Endothelial cell (in vitro differentiated cells): ENCODE data around the gene S100A14. TPM values are rescaled to one million over a fixed set of nuclear protein-coding genes. Genes with fewer than 3 reads are reported as not detected.

Experiments
- DNase-seq: peaks from one replicate; pipeline ENCODE4 v3.0.0; 2021; ENCODE audit warnings: low spot score
- H3K27ac Mint-ChIP-seq: one replicate; pipeline ENCODE4 v1.8.0; 2021; ENCODE audit warnings: mixed read lengths, inconsistent platforms; ENCODE audit not compliant: unreplicated experiment
- H3K27me3 Mint-ChIP-seq: one replicate; pipeline ENCODE4 v1.8.0; 2021; ENCODE audit warnings: mild to moderate bottlenecking, moderate library complexity, mixed read lengths, inconsistent platforms; ENCODE audit not compliant: unreplicated experiment
- H3K36me3 Mint-ChIP-seq: one replicate; pipeline ENCODE4 v1.8.0; 2021; ENCODE audit warnings: mild to moderate bottlenecking, low read depth, mixed read lengths, inconsistent platforms; ENCODE audit not compliant: unreplicated experiment
- H3K4me1 Mint-ChIP-seq: one replicate; pipeline ENCODE4 v1.8.0; 2021; ENCODE audit warnings: mild to moderate bottlenecking, mixed read lengths, inconsistent platforms; ENCODE audit not compliant: unreplicated experiment
- H3K4me3 Mint-ChIP-seq: one replicate; pipeline ENCODE4 v1.8.0; 2021; ENCODE audit warnings: mild to moderate bottlenecking, mixed read lengths, inconsistent platforms; ENCODE audit not compliant: unreplicated experiment
- H3K9me3 Mint-ChIP-seq: one replicate; pipeline ENCODE4 v1.8.0; 2021; ENCODE audit warnings: mixed read lengths, inconsistent platforms; ENCODE audit not compliant: unreplicated experiment
- total RNA-seq: library from RNA; stranded (reverse); fragmentation: NEBNext Ultra II Directional; extraction: Animal tissue kit (Norgen Biotek cat#: 25700); gene quantifications from one replicate; pipeline ENCODE4 v1.2.1, GENCODE V29; 2021; ENCODE audit not compliant: unreplicated experiment
- TF ChIP-seq, protein P1 (sequence below): fragments of 200-600 bp; sonication (generic); IDR thresholded peaks from one replicate; pipeline ENCODE4 v1.5.0; 2021; ENCODE audit warnings: antibody characterized with exemption; ENCODE audit not compliant: unreplicated experiment

The S100A14 gene
- total RNA-seq, 1 donor from 2014 or later, result not detected

- peak overlapping the region; percentile 79 for H3K4me3 Mint-ChIP-seq
- H3K4me1 Mint-ChIP-seq, result peaks cover 47% of the 10 kb centered on the region
- no peaks in the 10 kb centered on the region for H3K9me3 Mint-ChIP-seq
- H3K36me3 Mint-ChIP-seq, result peaks cover 21% of the 10 kb centered on the region
- TF ChIP-seq, protein P1, sequence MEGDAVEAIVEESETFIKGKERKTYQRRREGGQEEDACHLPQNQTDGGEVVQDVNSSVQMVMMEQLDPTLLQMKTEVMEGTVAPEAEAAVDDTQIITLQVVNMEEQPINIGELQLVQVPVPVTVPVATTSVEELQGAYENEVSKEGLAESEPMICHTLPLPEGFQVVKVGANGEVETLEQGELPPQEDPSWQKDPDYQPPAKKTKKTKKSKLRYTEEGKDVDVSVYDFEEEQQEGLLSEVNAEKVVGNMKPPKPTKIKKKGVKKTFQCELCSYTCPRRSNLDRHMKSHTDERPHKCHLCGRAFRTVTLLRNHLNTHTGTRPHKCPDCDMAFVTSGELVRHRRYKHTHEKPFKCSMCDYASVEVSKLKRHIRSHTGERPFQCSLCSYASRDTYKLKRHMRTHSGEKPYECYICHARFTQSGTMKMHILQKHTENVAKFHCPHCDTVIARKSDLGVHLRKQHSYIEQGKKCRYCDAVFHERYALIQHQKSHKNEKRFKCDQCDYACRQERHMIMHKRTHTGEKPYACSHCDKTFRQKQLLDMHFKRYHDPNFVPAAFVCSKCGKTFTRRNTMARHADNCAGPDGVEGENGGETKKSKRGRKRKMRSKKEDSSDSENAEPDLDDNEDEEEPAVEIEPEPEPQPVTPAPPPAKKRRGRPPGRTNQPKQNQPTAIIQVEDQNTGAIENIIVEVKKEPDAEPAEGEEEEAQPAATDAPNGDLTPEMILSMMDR, result no peak
- H3K27ac Mint-ChIP-seq, result no peak overlapping the region
- peaks cover 11% of the 10 kb centered on the region for H3K27me3 Mint-ChIP-seq
- DNase-seq, result no peak
Measured at GRCh38 chr1:153624965-153625611, 9.0 kb upstream of the S100A14 start.

DNA sequence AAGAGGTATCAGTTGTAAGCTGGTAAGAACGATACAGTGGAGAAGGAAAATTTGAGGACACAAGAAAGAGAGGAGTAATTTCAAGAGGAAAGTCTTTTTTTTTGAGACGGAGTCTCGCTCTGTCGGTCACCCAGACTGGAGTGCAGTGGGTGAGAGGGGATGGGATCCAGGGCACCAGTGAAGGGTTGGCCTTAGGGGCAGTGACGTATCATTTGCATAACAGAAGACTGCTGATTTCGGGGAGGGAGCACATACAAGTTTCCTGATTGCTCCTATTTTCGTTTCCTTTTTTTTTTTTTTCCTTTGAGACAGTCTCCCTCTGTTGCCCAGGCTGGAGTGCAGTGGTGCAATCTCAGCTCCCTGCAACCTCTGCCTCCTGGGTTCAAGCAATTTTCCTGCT lies 7.0 kb upstream of the S100A14 start:
- DNase-seq, result no peak
- Mint-ChIP-seq H3K4me3 (no peak overlapping the region), H3K27ac (peak overlapping the region; percentile 72), H3K4me1 (peaks cover 44% of the 10 kb centered on the region), H3K9me3 (no peaks in the 10 kb centered on the region), H3K36me3 (peaks cover 27% of the 10 kb centered on the region), H3K27me3 (peaks cover 14% of the 10 kb centered on the region)
- TF ChIP-seq, protein P1, result no peak

GRCh38 chr1:153619171-153619570 lies 3.0 kb upstream of the S100A14 start:
- Mint-ChIP-seq H3K4me1 (peaks cover 13% of the 10 kb centered on the region), H3K36me3 (peaks cover 18% of the 10 kb centered on the region), H3K9me3 (no peaks in the 10 kb centered on the region), H3K27ac (no peak overlapping the region), H3K27me3 (peaks cover 10% of the 10 kb centered on the region), H3K4me3 (no peak overlapping the region)
- DNase-seq, result no peak
- TF ChIP-seq, protein P1, result no peak

- H3K27ac Mint-ChIP-seq, result no peak overlapping the region
- DNase-seq, result peak; percentile 69
- H3K4me1 Mint-ChIP-seq, result no peaks in the 10 kb centered on the region
- H3K27me3 Mint-ChIP-seq, result peaks cover 10% of the 10 kb centered on the region
- H3K36me3 Mint-ChIP-seq, result peaks cover 7% of the 10 kb centered on the region
- H3K4me3 Mint-ChIP-seq, result no peak overlapping the region
- TF ChIP-seq, protein P1, result no peak
- H3K9me3 Mint-ChIP-seq, result no peaks in the 10 kb centered on the region
Measured at GRCh38 chr1:153617663-153618062, 1.5 kb upstream of the S100A14 start.

GRCh38 chr1:153616917-153617311 lies 789 bp upstream of the S100A14 start:
- DNase-seq, result no peak
- Mint-ChIP-seq H3K27ac (no peak overlapping the region), H3K27me3 (peaks cover 10% of the 10 kb centered on the region), H3K4me3 (no peak overlapping the region), H3K4me1 (peaks cover 4% of the 10 kb centered on the region), H3K9me3 (no peaks in the 10 kb centered on the region), H3K36me3 (peaks cover 6% of the 10 kb centered on the region)
- TF ChIP-seq, protein P1, result no peak
